Liver (tissue), 2 donors: ENCODE data around the gene PDE4D.

ENCODE experiments used
- EGR1 ChIP-seq, 2 donors: IDR thresholded peaks; 2 replicates each; pipeline ENCODE4 v1.6.1; 2016 to 2018; ENCODE audit warnings: antibody characterized with exemption in 2 of 2, low read depth in 2 of 2
- TF ChIP-seq, protein P1 (sequence below): IDR thresholded peaks from 2 replicates; pipeline ENCODE4 v1.6.1; 2016; ENCODE audit warnings: antibody characterized with exemption
- donor health status: healthy.

DNA sequence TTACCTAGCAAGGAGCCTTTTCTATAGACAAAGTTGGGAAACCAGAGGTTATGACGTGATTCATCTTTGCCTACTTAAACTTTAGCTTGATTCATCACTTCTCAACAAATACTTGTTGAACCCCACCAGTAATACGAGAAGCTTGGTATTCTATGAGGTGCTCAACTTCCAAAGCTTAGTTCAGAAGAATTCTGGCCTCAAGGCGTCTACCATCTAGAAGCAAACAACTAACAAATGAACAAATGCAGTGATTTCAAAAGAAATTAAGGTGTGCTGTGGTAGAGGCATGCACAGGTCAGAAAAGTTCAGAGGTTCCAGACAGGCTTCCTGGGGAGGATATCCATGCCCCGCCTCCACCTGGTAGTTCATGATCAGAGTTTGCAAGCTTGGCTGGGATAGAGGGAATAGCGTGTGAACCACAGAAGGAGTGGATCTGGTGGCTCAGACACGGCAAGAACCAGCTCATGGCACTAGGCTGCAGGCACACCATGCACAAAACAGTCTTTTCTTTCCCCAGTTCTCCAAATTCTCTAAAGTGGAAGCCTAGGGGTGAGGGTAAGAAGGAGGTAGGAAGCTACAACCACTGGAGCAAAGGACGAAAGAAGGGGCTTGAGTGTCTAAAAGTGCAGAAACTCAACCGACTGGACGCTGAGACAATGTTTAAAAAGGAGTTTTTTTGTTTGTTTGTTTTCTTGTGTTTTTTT is 837.6 kb downstream of the PDE4D start:
- TF ChIP-seq EGR1 (IDR thresholded peaks at IDR 0.05; ENCODE audit: low read depth in 2 of 2): no peak
- TF ChIP-seq, protein P1, sequence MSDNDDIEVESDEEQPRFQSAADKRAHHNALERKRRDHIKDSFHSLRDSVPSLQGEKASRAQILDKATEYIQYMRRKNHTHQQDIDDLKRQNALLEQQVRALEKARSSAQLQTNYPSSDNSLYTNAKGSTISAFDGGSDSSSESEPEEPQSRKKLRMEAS: no peak
